ENCODE data around the gene SIPA1L3.

GRCh38 chr19:37961198-37961597 lies 54.2 kb downstream of the SIPA1L3 start:
- no peak for TF ChIP-seq ZNF383 (CRISPR knock-in tag; IDR thresholded peaks at IDR 0.05; ENCODE audit: borderline replicate concordance)
- no peak for TF ChIP-seq ELK4 (CRISPR knock-in tag; IDR thresholded peaks at IDR 0.05; ENCODE audit: borderline replicate concordance)
- TF ChIP-seq XBP1 (CRISPR knock-in tag; IDR thresholded peaks at IDR 0.05), result no peak
- no peak for TF ChIP-seq MLX (CRISPR knock-in tag; IDR thresholded peaks at IDR 0.05)
- no peak for TF ChIP-seq EED (CRISPR knock-in tag; IDR thresholded peaks at IDR 0.05)
- no peak for TF ChIP-seq MXI1 (IDR thresholded peaks at IDR 0.05; ENCODE audit: borderline replicate concordance, low read depth, low read length)
- no peak for TF ChIP-seq NCOA1 (CRISPR knock-in tag; IDR thresholded peaks at IDR 0.05)
- no peak for TF ChIP-seq HCFC1 (IDR thresholded peaks at IDR 0.05; ENCODE audit: low read depth, low read length)
- no peak for TF ChIP-seq NFIC (IDR thresholded peaks at IDR 0.05; ENCODE audit: low read length)
- no peak for TF ChIP-seq ZNF274 (CRISPR knock-in tag; IDR thresholded peaks at IDR 0.05)
- TF ChIP-seq ZFP36 (IDR thresholded peaks at IDR 0.05; ENCODE audit: borderline replicate concordance, low read depth, low read length, partially characterized antibody), result no peak
